ENCODE data around the gene ALPP.
"Not testable (repeated sequence)": the region's sequence is repeated elsewhere in the genome, so short reads cannot be mapped to it uniquely, and the experiment has no call there.

The ALPP gene

GRCh38 chr2:232372231-232373208 lies 6.0 kb upstream of the ALPP start:
- DNase-seq (ENCODE audit: low spot score), result no peak
- no peak for TF ChIP-seq CTCF (IDR thresholded peaks at IDR 0.05; ENCODE audit: extremely low read depth, missing control alignments)

GRCh38 chr2:232374356-232374755 lies 4.2 kb upstream of the ALPP start:
- TF ChIP-seq CTCF (IDR thresholded peaks at IDR 0.05; ENCODE audit: extremely low read depth, missing control alignments), result no peak
- no peak for DNase-seq (ENCODE audit: low spot score)

GRCh38 chr2:232375164-232375563 lies 3.4 kb upstream of the ALPP start:
- TF ChIP-seq CTCF (IDR thresholded peaks at IDR 0.05; ENCODE audit: extremely low read depth, missing control alignments), result no peak
- no peak for DNase-seq (ENCODE audit: low spot score)

- DNase-seq (ENCODE audit: low spot score), result no peak
- no peak for TF ChIP-seq CTCF (IDR thresholded peaks at IDR 0.05; ENCODE audit: extremely low read depth, missing control alignments)
Measured at GRCh38 chr2:232376260-232376659, 2.3 kb upstream of the ALPP start.

- no peak for DNase-seq (ENCODE audit: low spot score)
- TF ChIP-seq CTCF (IDR thresholded peaks at IDR 0.05; ENCODE audit: extremely low read depth, missing control alignments), result no peak
Measured at GRCh38 chr2:232376713-232377112, 1.8 kb upstream of the ALPP start.

GRCh38 chr2:232377319-232377718 lies 1.2 kb upstream of the ALPP start:
- DNase-seq (ENCODE audit: low spot score), result no peak
- TF ChIP-seq CTCF (IDR thresholded peaks at IDR 0.05; ENCODE audit: extremely low read depth, missing control alignments), result no peak

- DNase-seq (ENCODE audit: low spot score), result no peak
- no peak for TF ChIP-seq CTCF (IDR thresholded peaks at IDR 0.05; ENCODE audit: extremely low read depth, missing control alignments)
Measured at GRCh38 chr2:232377841-232378734, 463 bp upstream of the ALPP start.

- not testable (repeated sequence) for DNase-seq (ENCODE audit: low spot score)
Measured at GRCh38 chr2:232379610-232380590, 1.3 kb downstream of the ALPP start.

Measured in GM20000 (cell line).